Measurements from ENCODE around the gene TOMM40. TPM values are rescaled to one million over a fixed set of nuclear protein-coding genes. Genes with fewer than 3 reads are reported as not detected.
"Not testable (repeated sequence)": the region's sequence is repeated elsewhere in the genome, so short reads cannot be mapped to it uniquely, and the experiment has no call there.

Gene TOMM40
- total and polyA plus RNA-seq, 8 donors: 12.8 to 28.8 (median 17.8) TPM

DNA sequence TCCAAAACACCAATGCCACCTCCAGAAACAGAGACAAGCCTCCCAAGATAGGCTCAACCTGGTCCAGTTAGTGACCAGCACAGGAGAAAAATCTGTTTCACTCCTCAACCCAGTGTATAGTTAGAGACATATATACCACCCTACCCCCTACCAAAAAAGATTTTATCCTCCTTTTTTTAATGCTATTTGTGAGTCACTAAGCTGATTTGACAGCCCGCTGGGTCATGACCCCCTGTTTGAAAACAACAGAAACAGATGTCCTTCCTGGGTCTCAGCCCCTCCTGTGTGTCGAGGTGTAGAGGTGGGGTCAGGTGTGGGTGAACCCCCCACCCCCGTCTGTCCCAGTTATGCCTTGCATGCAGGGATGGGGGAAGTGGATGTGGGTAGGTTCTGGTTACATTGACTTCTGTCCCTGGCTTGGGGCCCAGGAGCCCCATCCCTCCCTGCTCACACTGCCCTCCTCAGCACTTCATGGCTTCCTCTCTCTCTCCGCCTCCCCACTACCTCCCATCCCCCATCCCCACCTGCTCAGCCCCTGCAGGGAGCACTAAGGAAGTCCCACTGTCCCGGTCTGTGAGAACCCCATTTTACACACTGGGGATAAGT, 14.0 kb upstream of the TOMM40 start:
- Histone ChIP-seq H3K36me3 (peaks cover 0 to 17% (median 6%) of the 10 kb centered on the region in 3 donors), H3K9me3 (no peaks in the 10 kb centered on the region), H3K27ac (peak overlapping the region in 1 of 4 donors; percentile 10), H3K4me1 (no peaks in the 10 kb centered on the region), H3K4me3 (no peak overlapping the region), H3K27me3 (no peaks in the 10 kb centered on the region)
- DNase-seq: no peak
- FAIRE-seq: no peak
- intact Hi-C loops (cut with DNase I): no loop called here
- no peak for ATAC-seq
- TF ChIP-seq, protein P1, sequence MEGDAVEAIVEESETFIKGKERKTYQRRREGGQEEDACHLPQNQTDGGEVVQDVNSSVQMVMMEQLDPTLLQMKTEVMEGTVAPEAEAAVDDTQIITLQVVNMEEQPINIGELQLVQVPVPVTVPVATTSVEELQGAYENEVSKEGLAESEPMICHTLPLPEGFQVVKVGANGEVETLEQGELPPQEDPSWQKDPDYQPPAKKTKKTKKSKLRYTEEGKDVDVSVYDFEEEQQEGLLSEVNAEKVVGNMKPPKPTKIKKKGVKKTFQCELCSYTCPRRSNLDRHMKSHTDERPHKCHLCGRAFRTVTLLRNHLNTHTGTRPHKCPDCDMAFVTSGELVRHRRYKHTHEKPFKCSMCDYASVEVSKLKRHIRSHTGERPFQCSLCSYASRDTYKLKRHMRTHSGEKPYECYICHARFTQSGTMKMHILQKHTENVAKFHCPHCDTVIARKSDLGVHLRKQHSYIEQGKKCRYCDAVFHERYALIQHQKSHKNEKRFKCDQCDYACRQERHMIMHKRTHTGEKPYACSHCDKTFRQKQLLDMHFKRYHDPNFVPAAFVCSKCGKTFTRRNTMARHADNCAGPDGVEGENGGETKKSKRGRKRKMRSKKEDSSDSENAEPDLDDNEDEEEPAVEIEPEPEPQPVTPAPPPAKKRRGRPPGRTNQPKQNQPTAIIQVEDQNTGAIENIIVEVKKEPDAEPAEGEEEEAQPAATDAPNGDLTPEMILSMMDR (IDR thresholded peaks at IDR 0.05): no peak
- WGBS, 2 donors: 81 to 85% methylated on average over 5 of the region's 5 CpGs

- TF ChIP-seq, protein P1 (IDR thresholded peaks at IDR 0.05): no peak
- ATAC-seq (no peak), FAIRE-seq (no peak), DNase-seq (peak in 1 of 6 donors; percentile 36)
- no peak overlapping the region for H3K4me3 ChIP-seq
- 80 to 82% methylated on average over 26 of the region's 26 CpGs for WGBS, 2 donors
- H3K27ac ChIP-seq: no peak overlapping the region
- intact Hi-C loops (cut with DNase I): no loop called here
- H3K4me1 ChIP-seq: no peaks in the 10 kb centered on the region
- no peaks in the 10 kb centered on the region for H3K9me3 ChIP-seq
- H3K36me3 ChIP-seq: peaks cover 0 to 9% (median under 1%) of the 10 kb centered on the region in 3 donors
- no peaks in the 10 kb centered on the region for H3K27me3 ChIP-seq
These were observed 12.8 kb upstream of the TOMM40 start for GRCh38 chr19:44878120-44878865.

DNA sequence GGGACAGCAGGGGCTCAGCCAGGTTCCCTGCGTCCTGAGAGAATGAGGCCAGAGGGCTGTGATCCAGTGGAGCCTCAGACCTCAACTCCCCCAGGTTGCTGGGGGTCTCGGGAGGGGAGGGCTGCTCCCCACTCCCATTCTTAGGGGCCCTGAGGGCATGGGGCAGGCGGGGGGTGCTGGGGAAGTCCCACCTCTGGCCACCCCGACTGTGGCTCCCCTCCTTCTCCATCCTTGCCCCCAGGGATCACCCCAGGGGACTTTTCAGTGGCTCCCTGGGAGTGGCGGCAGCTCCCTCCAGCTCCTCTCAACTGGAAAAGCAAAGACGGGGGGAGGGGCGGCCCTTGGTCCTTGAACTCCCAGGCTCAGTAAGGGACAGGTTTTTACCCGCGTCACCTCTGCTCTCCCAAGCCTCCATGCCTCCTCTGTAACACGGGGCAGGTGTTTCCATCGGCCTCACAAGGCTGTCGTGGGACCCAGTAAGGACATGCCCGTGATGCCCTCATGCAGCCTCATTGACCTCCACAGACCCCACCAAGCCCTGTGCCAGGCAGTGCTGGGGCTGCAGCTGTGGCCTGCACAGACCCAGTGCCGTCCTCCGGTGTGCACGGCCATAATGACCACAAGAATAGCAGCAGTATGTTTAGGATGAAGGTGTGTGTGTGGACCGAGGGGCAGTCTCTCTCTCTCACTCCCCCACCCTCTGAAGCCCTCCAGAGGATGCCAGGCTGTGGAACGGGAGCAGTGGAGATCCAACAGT, 11.6 kb upstream of the TOMM40 start:
- Histone ChIP-seq H3K9me3 (no peaks in the 10 kb centered on the region), H3K27ac (no peak overlapping the region), H3K4me1 (no peaks in the 10 kb centered on the region), H3K4me3 (no peak overlapping the region), H3K27me3 (no peaks in the 10 kb centered on the region), H3K36me3 (peaks cover 0 to 9% (median 0%) of the 10 kb centered on the region in 3 donors)
- no peak for ATAC-seq
- intact Hi-C loops (cut with DNase I): no loop called here
- 79 to 80% methylated on average over 17 to 18 of the region's 18 CpGs for WGBS, 2 donors
- DNase-seq: peak in 1 of 6 donors; percentile 58
- TF ChIP-seq, protein P1 (IDR thresholded peaks at IDR 0.05): no peak
- FAIRE-seq: no peak

DNA sequence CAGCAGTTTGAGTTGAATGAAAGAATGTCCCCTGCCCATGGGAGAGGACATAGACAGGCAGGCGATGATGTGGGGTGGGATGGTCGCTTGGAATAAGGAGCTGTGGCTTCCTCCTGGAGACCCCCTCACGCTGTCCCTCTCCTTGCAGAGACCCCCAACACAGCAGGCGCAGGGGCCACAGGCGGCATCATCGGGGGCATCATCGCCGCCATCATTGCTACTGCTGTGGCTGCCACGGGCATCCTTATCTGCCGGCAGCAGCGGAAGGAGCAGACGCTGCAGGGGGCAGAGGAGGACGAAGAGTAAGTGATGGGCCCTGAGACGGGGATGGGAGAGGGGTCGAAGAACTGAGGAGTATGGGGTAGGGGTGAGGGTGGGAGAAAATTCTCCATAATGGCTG, 9.0 kb upstream of the TOMM40 start:
- ATAC-seq (no peak), DNase-seq (peak in 1 of 6 donors; percentile 24), FAIRE-seq (no peak)
- H3K27me3 ChIP-seq: no peaks in the 10 kb centered on the region
- no peak overlapping the region for H3K27ac ChIP-seq
- 86 to 91% methylated on average over 15 of the region's 15 CpGs for WGBS, 2 donors
- H3K36me3 ChIP-seq: peaks cover 0 to 7% (median 0%) of the 10 kb centered on the region in 3 donors
- TF ChIP-seq, protein P1 (IDR thresholded peaks at IDR 0.05): no peak
- H3K9me3 ChIP-seq: no peaks in the 10 kb centered on the region
- no peak overlapping the region for H3K4me3 ChIP-seq
- intact Hi-C loops (cut with DNase I): no loop called here
- no peaks in the 10 kb centered on the region for H3K4me1 ChIP-seq

DNA sequence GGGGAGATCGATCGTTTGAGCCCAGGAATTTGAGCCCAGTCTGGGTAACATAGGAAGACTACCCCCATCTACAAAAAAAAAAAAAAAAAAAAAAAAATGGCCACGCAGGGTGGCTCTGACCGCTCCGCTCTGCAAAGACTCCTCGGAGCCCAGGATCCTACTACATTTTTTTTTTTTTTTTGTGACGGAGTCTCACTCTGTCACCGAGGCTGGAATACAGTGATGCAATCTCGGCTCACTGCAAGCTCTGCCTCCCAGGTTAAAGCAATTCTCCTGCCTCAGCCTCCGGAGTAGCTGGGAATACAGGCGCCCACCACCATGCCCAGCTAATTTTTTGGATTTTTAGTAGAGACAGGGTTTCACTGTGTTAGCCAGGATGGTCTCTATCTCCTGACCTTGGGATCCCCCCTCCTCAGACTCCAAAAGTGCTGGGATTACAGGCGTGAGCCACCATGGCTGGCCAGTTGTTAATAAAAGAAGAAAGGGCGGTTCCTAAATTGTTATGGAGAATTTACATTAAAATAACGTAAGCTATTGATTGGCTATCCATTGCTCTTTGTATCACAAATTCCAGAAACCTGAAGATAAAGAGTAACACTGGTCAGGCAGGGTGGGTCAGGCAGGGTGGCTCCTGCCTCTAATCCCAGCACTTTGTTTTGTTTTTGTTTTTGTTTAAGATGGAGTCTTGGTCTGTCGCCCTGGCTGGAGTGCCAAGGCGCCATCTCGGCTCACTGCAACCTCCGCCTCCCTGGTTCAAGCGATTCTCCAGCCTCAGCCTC, 8.2 kb upstream of the TOMM40 start:
- H3K4me3 ChIP-seq; H3K4me1 ChIP-seq; H3K36me3 ChIP-seq; intact Hi-C loops (cut with DNase I); FAIRE-seq; H3K9me3 ChIP-seq; ATAC-seq; H3K27me3 ChIP-seq; H3K27ac ChIP-seq: not testable (repeated sequence)
- peak in 1 of 6 donors; percentile 3 for DNase-seq
- 93 to 96% methylated on average over 19 of the region's 19 CpGs for WGBS, 2 donors
